ENCODE measurements around the gene DPEP3.

DNA sequence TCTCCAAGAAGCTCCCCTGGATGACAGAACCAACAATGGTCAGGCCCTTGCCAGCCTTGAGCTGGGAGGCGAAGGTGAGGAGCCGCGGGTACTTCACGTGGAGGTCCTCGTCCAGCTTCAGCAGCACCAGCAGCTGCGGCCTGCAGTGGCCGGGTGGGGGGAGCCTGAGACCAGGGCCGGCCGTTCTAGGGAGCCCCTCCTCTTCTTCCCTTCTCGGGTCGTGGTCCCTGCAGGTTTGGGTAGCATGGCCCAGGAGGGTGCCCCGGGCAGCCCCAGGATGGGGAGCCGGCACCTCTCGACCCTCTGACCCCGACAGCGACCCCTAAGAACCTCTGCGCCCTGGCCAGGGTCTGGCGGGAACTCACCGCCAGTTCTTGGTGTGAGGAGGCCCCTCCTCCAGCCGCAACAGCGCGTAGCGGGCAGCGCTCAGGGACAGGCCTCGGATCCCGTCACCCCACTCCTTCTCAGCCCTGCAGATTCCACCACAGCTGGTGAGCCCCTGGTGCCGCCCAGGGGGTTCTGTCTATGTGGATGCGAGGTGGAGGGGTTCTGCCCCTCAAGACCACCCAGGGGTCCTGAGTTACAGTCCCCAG, 33.2 kb downstream of the DPEP3 start:
- TF ChIP-seq, protein P1, sequence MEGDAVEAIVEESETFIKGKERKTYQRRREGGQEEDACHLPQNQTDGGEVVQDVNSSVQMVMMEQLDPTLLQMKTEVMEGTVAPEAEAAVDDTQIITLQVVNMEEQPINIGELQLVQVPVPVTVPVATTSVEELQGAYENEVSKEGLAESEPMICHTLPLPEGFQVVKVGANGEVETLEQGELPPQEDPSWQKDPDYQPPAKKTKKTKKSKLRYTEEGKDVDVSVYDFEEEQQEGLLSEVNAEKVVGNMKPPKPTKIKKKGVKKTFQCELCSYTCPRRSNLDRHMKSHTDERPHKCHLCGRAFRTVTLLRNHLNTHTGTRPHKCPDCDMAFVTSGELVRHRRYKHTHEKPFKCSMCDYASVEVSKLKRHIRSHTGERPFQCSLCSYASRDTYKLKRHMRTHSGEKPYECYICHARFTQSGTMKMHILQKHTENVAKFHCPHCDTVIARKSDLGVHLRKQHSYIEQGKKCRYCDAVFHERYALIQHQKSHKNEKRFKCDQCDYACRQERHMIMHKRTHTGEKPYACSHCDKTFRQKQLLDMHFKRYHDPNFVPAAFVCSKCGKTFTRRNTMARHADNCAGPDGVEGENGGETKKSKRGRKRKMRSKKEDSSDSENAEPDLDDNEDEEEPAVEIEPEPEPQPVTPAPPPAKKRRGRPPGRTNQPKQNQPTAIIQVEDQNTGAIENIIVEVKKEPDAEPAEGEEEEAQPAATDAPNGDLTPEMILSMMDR (optimal IDR thresholded peaks at IDR 0.05 in 1 of 3, IDR thresholded peaks at IDR 0.05 in 1 of 3, conservative IDR thresholded peaks at IDR 0.05 in 1 of 3; ENCODE audit: extremely low read depth in 1 of 3, insufficient read depth in 2 of 3, low read length in 3 of 3), result no peak
- TF ChIP-seq EZH2 (IDR thresholded peaks at IDR 0.05; ENCODE audit: low read length), result no peak

Data from keratinocyte (primary cell).